CD4-positive, alpha-beta memory T cell (primary cell): ENCODE measurements around the gene MICAL3. TPM values are rescaled to one million over a fixed set of nuclear protein-coding genes. Genes with fewer than 3 reads are reported as not detected.

ENCODE experiments used
- CTCF ChIA-PET: fragments of 350-600 bp; sonication (Branson Sonifier 250); formaldehyde crosslinking; loops from one replicate; lab custom pipeline; 2021; ENCODE audit warnings: inconsistent platforms; ENCODE audit not compliant: partially characterized antibody; lab: Charles Lee
- POLR2A ChIA-PET: fragments of 350-600 bp; sonication (Branson Sonifier 250); formaldehyde crosslinking; loops from one replicate; lab custom pipeline; 2021; ENCODE audit not compliant: partially characterized antibody; lab: Charles Lee
- DNase-seq, 5 donors: peaks; one replicate each; pipeline versions ENCODE4 v3.0.0 to v3.0.0-alpha.2; 2020 to 2022; ENCODE audit warnings: mixed read lengths in 1 of 5
- H3K27ac ChIP-seq: one replicate; pipeline ENCODE4 v1.7.0; 2013; ENCODE audit warnings: low read depth, low read length
- H3K27me3 ChIP-seq: 2 replicates; pipeline ENCODE4 v1.7.0; 2013; ENCODE audit warnings: mild to moderate bottlenecking, low read length, moderate library complexity; ENCODE audit not compliant: insufficient read depth
- H3K36me3 ChIP-seq: 2 replicates; pipeline ENCODE4 v1.7.0; 2013; ENCODE audit warnings: mild to moderate bottlenecking, low read length, moderate library complexity; ENCODE audit not compliant: insufficient read depth
- H3K4me1 ChIP-seq: 2 replicates; pipeline ENCODE4 v1.7.0; 2013; ENCODE audit warnings: mild to moderate bottlenecking, low read length, moderate library complexity; ENCODE audit not compliant: insufficient read depth
- H3K4me3 ChIP-seq, 2 donors: one replicate each; pipeline ENCODE4 v1.7.0; 2013; ENCODE audit warnings: low read length in 2 of 2, mild to moderate bottlenecking in 1 of 2
- H3K9me3 ChIP-seq, 2 donors: one replicate each; pipeline ENCODE4 v1.7.0; 2013; ENCODE audit warnings: low read length in 2 of 2, control low read depth in 1 of 2; ENCODE audit not compliant: control insufficient read depth in 1 of 2
- H3K27ac Mint-ChIP-seq, 7 donors: one replicate each; pipeline ENCODE4 v1.8.0; 2020 to 2021; ENCODE audit warnings: mixed read lengths in 7 of 7, mild to moderate bottlenecking in 6 of 7, inconsistent platforms in 3 of 7, moderate library complexity in 3 of 7
- H3K27me3 Mint-ChIP-seq, 2 donors: one replicate each; pipeline ENCODE4 v1.8.0; 2020 to 2021; ENCODE audit warnings: mixed read lengths in 2 of 2
- H3K36me3 Mint-ChIP-seq, 2 donors: one replicate each; pipeline ENCODE4 v1.8.0; 2020 to 2021; ENCODE audit warnings: mixed read lengths in 2 of 2, inconsistent platforms in 1 of 2, mild to moderate bottlenecking in 1 of 2
- H3K4me1 Mint-ChIP-seq, 4 donors: one replicate each; pipeline ENCODE4 v1.8.0; 2020 to 2021; ENCODE audit warnings: mixed read lengths in 4 of 4, mild to moderate bottlenecking in 1 of 4
- H3K4me3 Mint-ChIP-seq, 8 donors: one replicate each; pipeline ENCODE4 v1.8.0; 2020 to 2021; ENCODE audit warnings: mixed read lengths in 8 of 8, mild to moderate bottlenecking in 7 of 8, moderate library complexity in 6 of 8, inconsistent platforms in 3 of 8
- H3K9me3 Mint-ChIP-seq, 8 donors: one replicate each; pipeline ENCODE4 v1.8.0; 2020 to 2021; ENCODE audit warnings: mixed read lengths in 8 of 8, mild to moderate bottlenecking in 5 of 8, inconsistent platforms in 3 of 8, moderate library complexity in 1 of 8
- intact Hi-C: fragments of 100-400 bp; cut with micrococcal nuclease; formaldehyde crosslinking; loops from one replicate; pipeline ENCODE4 v1.15.1; 2023
- polyA plus RNA-seq, 2 donors: library from polyadenylated mRNA; unstranded; fragments of 300-500 nt; fragmentation: Illumina TruSeq; gene quantifications; one replicate each; pipeline ENCODE4 v1.2.3, GENCODE V29; 2021
- total RNA-seq, 2 experiments: library from RNA; stranded (reverse); gene quantifications; one replicate each; pipeline ENCODE4 v1.2.3, GENCODE V29; 2021

MICAL3 gene
- total and polyA plus RNA-seq, 4 experiments from 2014 or later = 0.97 to 28.9 (median 14.4) TPM

- Histone ChIP-seq H3K9me3 (no peaks in the 10 kb centered on the region), H3K27me3 (no peaks in the 10 kb centered on the region), H3K4me3 (no peak overlapping the region), H3K4me1 (no peaks in the 10 kb centered on the region), H3K27ac (no peak overlapping the region), H3K36me3 (peaks cover 15% of the 10 kb centered on the region)
- intact Hi-C loops = no loop called here
- ChIA-PET CTCF (no interaction called here), POLR2A (no interaction called here)
- Mint-ChIP-seq H3K27me3 (no peaks in the 10 kb centered on the region), H3K4me3 (no peak overlapping the region), H3K9me3 (peaks cover 0 to 2% (median 0%) of the 10 kb centered on the region in 8 donors), H3K27ac (no peak overlapping the region), H3K36me3 (peaks cover 25 to 64% of the 10 kb centered on the region in 2 donors), H3K4me1 (no peaks in the 10 kb centered on the region)
- DNase-seq = no peak
These were observed 150.6 kb downstream of the MICAL3 start for GRCh38 chr22:17873804-17874203.

DNA sequence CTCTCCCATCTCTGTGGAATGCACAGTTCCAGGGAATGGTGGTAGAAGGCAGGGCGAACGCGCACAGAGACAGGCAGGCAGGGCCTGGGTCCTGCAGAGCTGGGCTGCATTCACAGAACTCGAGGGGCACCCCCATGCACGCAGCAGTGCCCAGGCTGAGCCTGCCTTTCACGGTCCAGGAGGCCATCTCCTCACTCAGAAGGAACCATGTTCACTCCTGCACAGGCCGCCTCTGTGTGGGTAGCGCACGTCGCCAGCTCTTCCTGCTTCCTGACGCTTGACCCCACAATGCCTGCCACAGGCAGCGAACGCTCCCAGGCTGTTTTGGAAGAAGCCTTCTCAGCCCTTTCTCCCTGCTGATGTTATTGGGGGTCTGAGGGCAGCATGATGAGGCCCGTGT, 151.2 kb downstream of the MICAL3 start:
- no peak overlapping the region for H3K4me3 ChIP-seq
- peaks cover 20% of the 10 kb centered on the region for H3K36me3 ChIP-seq
- no peaks in the 10 kb centered on the region for H3K27me3 ChIP-seq
- no peak overlapping the region for H3K4me3 Mint-ChIP-seq
- CTCF ChIA-PET = no interaction called here
- peak overlapping the region in 2 of 7 donors; percentile 38 to 53 for H3K27ac Mint-ChIP-seq
- no peak for DNase-seq
- no peaks in the 10 kb centered on the region for H3K9me3 ChIP-seq
- H3K9me3 Mint-ChIP-seq = peaks cover 0 to 2% (median 0%) of the 10 kb centered on the region in 8 donors
- no peaks in the 10 kb centered on the region for H3K4me1 Mint-ChIP-seq
- POLR2A ChIA-PET = no interaction called here
- H3K36me3 Mint-ChIP-seq = peaks cover 25 to 62% of the 10 kb centered on the region in 2 donors
- intact Hi-C loops = no loop called here
- H3K27me3 Mint-ChIP-seq = no peaks in the 10 kb centered on the region
- H3K27ac ChIP-seq = no peak overlapping the region
- no peaks in the 10 kb centered on the region for H3K4me1 ChIP-seq

DNA sequence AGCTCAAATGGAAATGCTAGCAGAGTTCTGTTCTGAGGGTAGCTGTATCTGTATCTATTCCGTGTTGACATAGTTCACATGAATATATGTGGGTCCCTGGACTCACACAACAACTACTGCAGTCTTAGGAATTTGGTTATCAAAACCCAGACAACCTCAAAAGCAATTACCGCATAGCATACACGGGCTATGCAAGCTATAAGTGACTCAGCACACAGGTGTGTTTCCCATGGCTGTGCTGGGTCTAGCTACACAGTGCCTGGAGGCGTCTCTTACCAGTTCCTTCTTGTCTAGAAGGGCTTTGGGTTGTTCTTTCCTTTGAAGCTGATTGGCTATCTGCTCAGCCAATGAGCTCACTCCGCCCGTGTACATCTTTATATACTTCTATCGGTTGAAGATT, 151.9 kb downstream of the MICAL3 start:
- no peak for DNase-seq
- ChIA-PET POLR2A (no interaction called here), CTCF (no interaction called here)
- peak overlapping the region in 2 of 7 donors; percentile 38 to 61 for H3K27ac Mint-ChIP-seq
- H3K4me3 Mint-ChIP-seq = no peak overlapping the region
- Histone ChIP-seq H3K27me3 (no peaks in the 10 kb centered on the region), H3K4me3 (no peak overlapping the region), H3K9me3 (no peaks in the 10 kb centered on the region), H3K36me3 (peaks cover 20% of the 10 kb centered on the region), H3K27ac (no peak overlapping the region), H3K4me1 (no peaks in the 10 kb centered on the region)
- no peaks in the 10 kb centered on the region for H3K27me3 Mint-ChIP-seq
- peaks cover 25 to 60% of the 10 kb centered on the region in 2 donors for H3K36me3 Mint-ChIP-seq
- H3K9me3 Mint-ChIP-seq = peaks cover 0 to 2% (median 0%) of the 10 kb centered on the region in 8 donors
- peaks cover 0 to 3% (median 1%) of the 10 kb centered on the region in 4 donors for H3K4me1 Mint-ChIP-seq
- intact Hi-C loops = no loop called here

GRCh38 chr22:17871726-17872458, 152.5 kb downstream of the MICAL3 start:
- CTCF ChIA-PET = no interaction called here
- Mint-ChIP-seq H3K36me3 (peaks cover 25 to 62% of the 10 kb centered on the region in 2 donors), H3K9me3 (peaks cover 0 to 2% (median 0%) of the 10 kb centered on the region in 8 donors), H3K27ac (peak overlapping the region in 1 of 7 donors; percentile 46), H3K27me3 (no peaks in the 10 kb centered on the region), H3K4me3 (no peak overlapping the region), H3K4me1 (peaks cover 0 to 6% (median 2%) of the 10 kb centered on the region in 4 donors)
- Histone ChIP-seq H3K4me3 (no peak overlapping the region), H3K4me1 (no peaks in the 10 kb centered on the region), H3K27ac (no peak overlapping the region), H3K27me3 (no peaks in the 10 kb centered on the region), H3K9me3 (no peaks in the 10 kb centered on the region), H3K36me3 (peaks cover 20% of the 10 kb centered on the region)
- DNase-seq = no peak
- POLR2A ChIA-PET = no interaction called here
- intact Hi-C loops = no loop called here

GRCh38 chr22:17870407-17870806, 154.0 kb downstream of the MICAL3 start:
- H3K27ac Mint-ChIP-seq = peak overlapping the region in 1 of 7 donors; percentile 74
- H3K9me3 Mint-ChIP-seq = peaks cover 0 to 2% (median 0%) of the 10 kb centered on the region in 8 donors

DNA sequence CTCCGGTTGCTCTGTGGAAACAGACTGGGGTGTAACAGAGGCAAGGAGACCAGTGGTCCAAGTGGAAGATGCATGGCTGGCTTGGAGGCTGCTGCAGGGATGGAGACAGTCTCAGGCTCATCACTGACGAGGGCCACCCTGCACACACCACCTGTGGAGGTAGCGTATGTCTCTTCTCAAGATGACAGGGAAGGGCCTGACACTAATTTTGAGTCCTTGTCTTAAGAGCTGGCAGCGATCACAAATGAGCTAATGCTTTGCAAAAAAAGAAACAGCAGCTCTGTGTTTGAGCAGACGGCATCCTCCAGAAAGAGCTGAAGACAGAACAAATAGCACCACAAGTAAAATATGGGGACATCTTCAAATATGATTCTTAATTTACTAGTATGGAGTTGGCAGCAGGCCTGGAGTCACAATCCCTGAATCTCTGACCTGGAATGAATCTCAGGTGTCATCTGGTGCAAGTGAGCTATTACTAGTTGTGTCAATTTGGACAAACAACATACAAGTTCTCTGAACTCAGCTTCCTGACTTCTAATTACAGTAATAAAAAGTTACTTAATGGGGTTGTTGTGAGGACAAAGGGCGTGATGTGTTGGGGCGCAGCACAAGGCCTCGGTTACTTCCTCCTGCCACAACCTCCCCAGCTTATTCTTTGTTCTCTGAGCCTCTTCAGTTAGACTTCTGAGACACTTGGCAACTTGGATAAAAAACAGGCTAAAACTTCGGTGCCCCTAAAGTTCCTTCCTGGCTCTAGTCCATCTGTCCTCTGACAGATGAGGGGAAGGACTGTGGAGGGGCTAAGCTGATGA, 154.9 kb downstream of the MICAL3 start:
- Histone ChIP-seq H3K27ac (no peak overlapping the region), H3K4me1 (no peaks in the 10 kb centered on the region), H3K27me3 (no peaks in the 10 kb centered on the region), H3K36me3 (peaks cover 23% of the 10 kb centered on the region), H3K4me3 (no peak overlapping the region), H3K9me3 (no peaks in the 10 kb centered on the region)
- DNase-seq = no peak
- H3K36me3 Mint-ChIP-seq = peaks cover 26 to 62% of the 10 kb centered on the region in 2 donors
- ChIA-PET CTCF (interaction anchor here (1.4 kb wide), 1 partner anchor 39 kb away, joined by 4 read pairs; no protein-coding TSS in a partner anchor), POLR2A (no interaction called here)
- H3K4me1 Mint-ChIP-seq = peaks cover 0 to 6% (median 2%) of the 10 kb centered on the region in 4 donors
- no peaks in the 10 kb centered on the region for H3K27me3 Mint-ChIP-seq
- peaks cover 0 to 1% (median 0%) of the 10 kb centered on the region in 8 donors for H3K9me3 Mint-ChIP-seq
- no peak overlapping the region for H3K27ac Mint-ChIP-seq
- no peak overlapping the region for H3K4me3 Mint-ChIP-seq
- intact Hi-C loops = no loop called here

More at GRCh38 chr22:17870407-17870806, 154.0 kb downstream of the MICAL3 start:
- Mint-ChIP-seq H3K27me3 (no peaks in the 10 kb centered on the region), H3K4me3 (no peak overlapping the region), H3K36me3 (peaks cover 30 to 67% of the 10 kb centered on the region in 2 donors), H3K4me1 (peaks cover 0 to 6% (median 2%) of the 10 kb centered on the region in 4 donors)
- Histone ChIP-seq H3K27me3 (no peaks in the 10 kb centered on the region), H3K27ac (no peak overlapping the region), H3K4me1 (no peaks in the 10 kb centered on the region), H3K36me3 (peaks cover 20% of the 10 kb centered on the region), H3K9me3 (no peaks in the 10 kb centered on the region), H3K4me3 (no peak overlapping the region)
- POLR2A ChIA-PET = interaction anchor here (0.6 kb wide), 1 partner anchor 137 kb away, joined by 3 read pairs; no protein-coding TSS in a partner anchor
- DNase-seq = no peak
- CTCF ChIA-PET = interaction anchor here (1.4 kb wide), 1 partner anchor 40 kb away, joined by 4 read pairs; no protein-coding TSS in a partner anchor
- intact Hi-C loops = no loop called here

DNA sequence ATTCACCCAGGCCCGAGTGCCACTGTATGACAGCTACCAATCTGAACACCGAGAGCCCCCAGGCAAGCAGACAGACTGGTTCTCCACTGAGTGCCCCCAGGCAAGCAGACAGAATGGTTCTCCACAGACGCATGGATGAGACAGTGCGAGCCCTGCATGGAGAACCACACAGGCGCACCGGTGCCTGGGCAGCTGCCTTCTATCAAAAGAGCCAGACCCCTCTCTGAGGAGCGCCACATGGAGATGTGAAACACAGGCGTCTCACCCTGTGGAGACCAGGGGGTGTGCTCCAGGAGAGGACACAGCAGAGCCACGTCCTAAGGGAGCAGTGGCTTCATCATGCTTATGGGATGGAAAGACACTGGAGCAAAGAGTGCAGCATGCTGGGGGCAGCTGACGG, 155.6 kb downstream of the MICAL3 start:
- POLR2A ChIA-PET = no interaction called here
- Mint-ChIP-seq H3K9me3 (peaks cover 0 to 1% (median 0%) of the 10 kb centered on the region in 8 donors), H3K27me3 (no peaks in the 10 kb centered on the region), H3K36me3 (peaks cover 31 to 62% of the 10 kb centered on the region in 2 donors), H3K4me3 (no peak overlapping the region), H3K4me1 (peaks cover 0 to 6% (median 2%) of the 10 kb centered on the region in 4 donors), H3K27ac (no peak overlapping the region)
- no peak for DNase-seq
- CTCF ChIA-PET = interaction anchor here (1.4 kb wide), 1 partner anchor 38 kb away, joined by 4 read pairs; no protein-coding TSS in a partner anchor
- H3K27me3 ChIP-seq = no peaks in the 10 kb centered on the region
- intact Hi-C loops = no loop called here
- no peak overlapping the region for H3K4me3 ChIP-seq
- H3K36me3 ChIP-seq = peaks cover 28% of the 10 kb centered on the region
- H3K9me3 ChIP-seq = no peaks in the 10 kb centered on the region
- H3K27ac ChIP-seq = no peak overlapping the region
- no peaks in the 10 kb centered on the region for H3K4me1 ChIP-seq
